GM18870 (cell line): ENCODE data around the gene TMC6.

Source experiments
- ATAC-seq: cut with Tn5 transposase; IDR thresholded peaks from one replicate; pipeline ENCODE4 v1.9.1; 2021; ENCODE audit warnings: moderate library complexity; ENCODE audit not compliant: unreplicated experiment

Gene TMC6

GRCh38 chr17:78135858-78136500 lies 7.4 kb upstream of the TMC6 start:
- ATAC-seq = no peak

DNA sequence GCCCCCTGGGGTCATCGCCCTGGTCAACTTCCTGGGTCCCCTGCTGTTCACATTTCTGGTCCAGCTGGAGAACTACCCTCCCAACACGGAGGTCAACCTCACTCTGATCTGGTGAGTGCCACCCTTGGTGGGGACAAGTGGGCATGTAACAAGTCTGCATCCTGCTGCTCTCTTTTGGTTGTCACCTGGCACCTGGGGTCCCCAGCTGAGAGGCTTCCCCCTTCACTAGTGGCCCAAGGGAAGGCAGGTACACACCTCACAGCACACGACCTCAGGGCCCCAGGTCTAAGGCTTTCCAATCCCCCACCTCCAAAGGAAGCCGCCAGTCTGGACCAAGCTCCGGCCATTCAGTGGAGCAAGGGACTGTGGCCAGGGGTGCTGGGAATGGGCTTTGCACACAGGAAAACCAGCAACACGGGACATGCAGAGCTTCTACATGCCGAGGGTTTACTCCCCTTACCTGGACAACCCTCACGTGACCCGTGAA lies 6.4 kb upstream of the TMC6 start:
- no peak for ATAC-seq

- ATAC-seq = no peak
These were observed 5.7 kb upstream of the TMC6 start for GRCh38 chr17:78133971-78134898.

- ATAC-seq = no peak
These were observed 4.8 kb upstream of the TMC6 start for GRCh38 chr17:78133179-78133951.

DNA sequence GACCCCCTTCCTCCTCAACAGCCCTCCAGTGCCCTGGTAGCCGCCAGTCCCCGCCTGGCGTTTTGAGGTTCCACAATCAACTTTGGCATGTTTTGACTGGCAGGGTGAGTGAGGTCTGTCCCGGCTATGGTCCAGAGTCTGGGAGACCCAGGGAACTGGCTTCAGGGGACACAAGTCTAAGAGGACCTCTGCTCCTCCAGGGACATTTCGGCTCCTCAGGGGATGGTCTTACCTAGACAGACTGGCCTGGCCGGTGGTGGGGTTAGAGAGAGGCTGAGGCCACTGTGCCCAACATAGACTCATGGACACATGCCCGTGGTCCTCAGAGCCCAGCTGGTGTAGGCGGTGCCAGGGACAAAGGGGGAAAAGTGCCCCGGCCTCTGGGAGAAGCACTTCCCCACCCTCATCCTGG lies 4.2 kb upstream of the TMC6 start:
- no peak for ATAC-seq

DNA sequence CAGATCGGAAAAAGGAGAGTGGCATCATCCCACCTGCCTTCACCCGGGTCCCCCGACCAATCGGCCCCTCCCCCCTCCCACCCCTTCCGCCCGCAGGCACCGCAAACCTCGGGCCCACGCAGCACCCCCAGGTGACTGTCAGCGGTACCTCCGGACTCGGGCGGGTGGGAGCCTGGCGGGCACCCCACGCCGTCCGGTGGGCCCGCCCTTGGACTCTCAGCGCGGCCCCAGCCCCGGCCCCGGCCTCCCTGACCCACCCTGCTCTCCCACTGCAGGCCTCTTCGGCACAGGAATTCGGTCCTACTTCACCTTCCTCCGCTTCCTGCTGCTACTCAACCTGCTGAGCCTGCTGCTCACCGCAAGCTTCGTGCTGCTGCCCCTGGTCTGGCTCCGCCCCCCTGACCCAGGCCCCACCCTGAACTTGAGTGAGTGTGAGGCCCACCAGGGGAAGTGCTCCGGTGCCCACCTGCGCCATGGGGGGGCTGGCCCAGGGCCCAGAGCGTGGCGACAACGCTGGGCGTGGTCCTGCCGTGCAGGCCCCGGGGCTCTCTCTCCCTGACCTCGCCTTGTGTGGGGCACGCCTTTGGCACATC lies 3.6 kb upstream of the TMC6 start:
- no peak for ATAC-seq

DNA sequence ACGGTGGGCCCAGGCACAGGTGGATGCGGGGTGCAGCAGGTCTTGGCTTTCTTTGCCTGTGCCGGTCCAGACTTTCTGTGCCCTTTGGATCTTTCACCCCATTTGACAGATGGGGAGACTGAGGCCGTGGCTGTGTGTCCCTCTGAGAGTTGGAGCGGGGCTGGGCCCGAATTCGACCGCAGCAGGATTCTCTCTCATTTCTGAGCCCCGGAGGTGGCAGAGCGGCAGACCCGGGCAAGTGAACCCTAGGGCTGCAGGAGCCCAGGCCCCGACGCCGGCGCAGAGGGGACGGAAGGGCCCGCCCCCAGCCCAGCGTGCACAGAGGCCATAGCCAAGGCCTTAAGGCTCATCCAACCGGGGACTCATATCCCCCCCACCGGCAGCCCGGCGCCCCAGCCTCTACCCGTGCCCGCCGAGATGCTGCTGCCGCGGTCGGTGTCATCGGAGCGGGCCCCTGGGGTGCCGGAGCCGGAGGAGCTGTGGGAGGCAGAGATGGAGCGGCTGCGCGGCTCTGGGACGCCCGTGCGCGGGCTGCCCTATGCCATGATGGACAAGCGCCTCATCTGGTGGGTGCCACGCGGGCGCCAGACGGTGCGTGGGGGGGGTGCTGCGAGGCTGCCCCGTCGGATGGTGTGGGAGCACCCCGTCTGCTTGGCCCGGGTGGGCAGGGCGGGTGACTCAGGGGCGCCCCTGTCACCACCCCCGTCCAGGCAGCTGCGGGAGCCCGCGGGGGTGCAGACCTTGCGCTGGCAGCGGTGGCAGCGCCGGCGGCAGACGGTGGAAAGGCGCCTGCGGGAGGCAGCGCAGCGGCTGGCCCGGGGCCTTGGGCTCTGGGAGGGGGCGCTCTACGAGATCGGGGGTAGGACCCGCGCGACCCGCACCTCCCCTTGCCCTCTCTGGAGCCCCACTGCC lies 2.9 kb upstream of the TMC6 start:
- ATAC-seq = no peak

DNA sequence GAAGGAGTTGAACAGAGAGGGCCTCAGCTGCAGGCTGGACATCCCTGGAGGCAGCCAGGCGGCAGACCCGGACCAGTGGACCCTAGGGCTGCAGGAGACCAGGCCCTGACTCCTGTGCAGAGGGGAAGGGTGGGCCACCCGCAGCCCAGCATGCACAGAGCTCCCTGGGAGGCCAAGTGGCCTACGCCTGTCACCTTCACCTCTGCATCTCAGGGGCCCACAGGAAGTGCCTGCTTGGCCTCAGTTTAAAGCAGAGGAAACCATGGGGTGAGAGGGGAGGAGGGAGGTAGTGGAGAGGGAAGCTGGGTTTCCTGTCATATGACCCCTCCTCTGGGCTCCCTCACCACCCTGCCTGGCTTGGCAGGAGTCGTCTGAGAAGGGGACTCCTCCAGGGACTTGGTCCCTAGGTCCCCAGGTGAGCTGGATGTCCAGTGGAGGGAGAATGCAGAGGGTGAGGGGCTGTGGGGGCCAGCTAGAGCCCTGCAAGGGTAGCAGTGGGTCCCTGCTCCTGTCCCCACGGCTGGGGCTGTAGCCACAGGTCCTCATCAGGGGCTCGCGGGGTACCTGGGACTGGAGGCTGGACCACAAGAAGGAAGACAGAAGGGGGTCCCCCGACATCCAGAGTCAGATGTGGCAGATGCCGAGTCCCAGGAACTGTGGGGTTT lies 2.0 kb upstream of the TMC6 start, which contains the start of gene TMC8:
TMC8 (plus strand) TSS at position 335 of the 665 bp plus-strand sequence. CDS start 818 bp downstream, outside the sequence.
- no peak for ATAC-seq

DNA sequence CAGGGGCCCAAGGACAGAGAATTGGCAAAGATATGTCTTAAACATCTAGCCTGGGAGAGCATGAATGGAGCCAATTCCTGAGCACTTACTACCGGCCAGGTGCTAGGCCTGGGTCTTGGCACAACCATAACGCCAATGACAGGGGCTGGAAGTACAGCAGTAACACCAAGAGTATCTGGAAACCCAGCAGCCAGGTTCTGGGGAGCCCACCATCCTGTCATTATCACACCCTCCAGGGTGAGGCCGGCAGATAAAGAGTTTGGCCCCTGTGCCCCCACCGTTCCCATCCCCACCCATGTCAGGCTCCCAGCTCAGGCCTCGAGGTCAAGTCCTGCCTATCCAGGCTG lies 1.5 kb upstream of the TMC6 start:
- no peak for ATAC-seq

DNA sequence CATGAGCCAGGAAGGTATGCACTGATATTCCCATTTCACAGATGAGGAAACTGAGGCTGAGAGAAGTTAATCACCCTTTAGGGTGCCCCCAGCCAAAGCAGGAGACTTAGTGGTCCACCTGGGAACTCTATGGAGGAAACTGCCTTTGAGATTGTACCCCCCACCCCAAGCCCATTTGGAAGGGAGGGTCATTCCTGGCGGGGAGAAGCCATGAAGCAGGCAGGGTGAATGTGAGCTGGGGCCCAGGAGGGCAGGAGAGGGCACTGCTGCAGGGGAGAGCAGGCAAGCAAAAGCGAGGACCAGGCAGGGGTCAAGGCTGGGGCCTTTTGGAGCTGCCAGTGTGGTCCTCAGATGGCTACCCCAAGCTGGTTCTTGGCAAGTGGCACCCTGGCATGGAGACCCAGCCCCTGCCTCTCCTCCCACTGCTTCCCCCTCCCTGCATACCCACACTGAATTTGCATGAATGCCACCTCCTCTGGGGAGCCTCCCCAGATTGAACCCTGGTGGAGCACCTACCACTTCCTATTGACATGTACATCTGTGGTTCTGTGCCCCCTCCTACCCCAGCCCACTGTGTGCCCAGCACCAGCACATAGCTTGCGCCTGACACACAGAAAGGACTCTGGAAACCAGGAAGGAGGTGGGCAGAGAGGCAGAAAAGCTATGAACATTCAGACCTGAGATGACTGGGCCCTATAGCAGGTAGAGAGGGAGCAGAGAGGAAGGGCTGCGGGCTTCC lies 965 bp upstream of the TMC6 start:
- no peak for ATAC-seq

- ATAC-seq = no peak
These were observed 536 bp downstream of the TMC6 start for GRCh38 chr17:78127888-78128550.

DNA sequence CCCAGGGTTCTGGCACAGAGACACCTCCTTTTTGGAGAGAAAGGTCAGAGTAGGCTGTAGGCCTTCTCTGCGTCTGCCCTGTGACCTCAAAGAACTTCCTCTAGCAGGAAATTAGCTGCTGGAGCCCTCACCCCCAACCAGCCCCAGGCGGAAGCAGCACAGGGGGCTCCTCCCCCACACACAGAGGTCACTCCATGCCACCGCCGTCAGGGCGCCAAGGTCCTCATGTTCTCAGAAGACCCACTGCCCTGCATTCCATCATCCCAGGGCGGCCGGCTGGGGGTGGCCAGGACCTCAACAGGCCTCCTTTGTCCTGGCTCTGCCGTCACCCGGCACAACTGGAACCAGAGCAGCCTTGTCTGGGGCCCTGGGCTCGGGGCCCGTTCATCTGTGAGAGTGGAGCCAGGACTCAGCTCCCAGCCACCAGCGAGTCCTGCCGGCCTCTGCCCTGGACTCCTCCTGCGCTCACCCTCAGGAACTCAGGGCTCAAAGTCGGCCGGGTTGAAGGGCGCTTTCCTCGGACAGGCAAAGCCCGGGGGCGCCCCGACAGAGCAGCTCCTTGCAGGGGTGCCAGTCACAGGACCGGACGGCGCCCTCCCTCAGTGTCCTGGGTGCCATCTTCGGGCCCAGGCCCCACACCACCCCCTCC lies 1.2 kb downstream of the TMC6 start:
- ATAC-seq = no peak

DNA sequence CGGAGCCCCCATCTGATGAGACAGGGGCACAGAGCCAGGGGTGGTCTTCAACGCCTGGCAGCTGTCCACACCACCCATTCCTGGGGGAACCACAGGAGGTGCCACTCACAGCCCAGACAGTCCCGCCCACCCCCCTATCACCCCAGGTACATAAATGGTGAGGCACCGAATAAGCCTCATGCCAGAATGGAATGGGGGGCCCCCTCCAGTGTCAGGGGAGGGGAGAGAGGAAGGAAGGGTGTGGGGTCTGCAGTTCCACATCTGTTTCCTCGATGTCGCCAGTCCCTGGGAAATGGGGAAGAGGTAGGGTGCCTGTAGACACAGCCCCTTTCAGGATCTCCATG lies 1.7 kb downstream of the TMC6 start:
- ATAC-seq = no peak

DNA sequence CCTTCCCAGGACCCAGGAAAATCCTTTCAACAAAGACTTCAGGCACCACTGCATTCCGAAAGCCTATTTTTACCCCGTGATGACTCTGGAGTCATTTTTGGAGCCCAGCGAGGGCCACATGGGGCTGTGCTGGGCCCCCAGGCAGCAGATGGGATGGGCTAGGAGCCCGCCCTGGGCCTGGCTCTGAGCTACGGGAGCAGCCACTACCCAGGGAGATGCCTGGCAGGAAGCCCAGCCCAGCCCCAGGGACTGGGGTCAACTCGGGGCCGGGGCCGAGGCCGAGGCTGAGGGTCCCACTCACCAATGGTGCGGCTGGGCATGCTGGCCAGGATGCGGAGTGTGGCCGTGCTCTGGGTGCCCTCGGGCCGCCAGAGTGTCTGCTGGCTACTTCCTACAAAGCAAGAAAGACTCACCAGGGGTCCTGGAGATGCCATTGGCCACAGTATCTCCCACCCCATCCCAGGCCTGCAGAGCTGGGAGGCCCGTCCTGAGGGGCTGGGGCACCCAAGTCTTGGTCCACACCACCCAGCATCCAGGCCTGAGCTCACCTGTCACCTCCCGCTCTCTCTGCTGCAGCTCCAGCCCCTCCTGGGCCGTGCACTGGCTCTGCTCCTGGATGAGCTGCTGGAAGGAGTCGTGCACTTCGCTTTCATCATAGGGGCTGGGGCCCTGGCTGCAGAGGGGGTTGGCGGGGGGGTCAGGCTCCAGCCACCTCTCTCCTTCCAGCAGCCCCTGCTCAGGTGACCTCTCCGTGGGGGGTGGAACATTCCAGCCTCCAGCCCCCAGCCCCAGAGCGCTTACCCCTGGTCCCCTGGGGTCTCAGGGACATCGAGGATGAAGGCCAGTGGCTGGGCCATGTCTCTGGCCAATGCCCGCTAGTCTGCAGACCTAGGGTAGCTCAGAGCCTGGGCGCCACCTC lies 2.3 kb downstream of the TMC6 start:
- ATAC-seq = no peak

- no peak for ATAC-seq
These were observed 3.2 kb downstream of the TMC6 start for GRCh38 chr17:78125138-78125913.

DNA sequence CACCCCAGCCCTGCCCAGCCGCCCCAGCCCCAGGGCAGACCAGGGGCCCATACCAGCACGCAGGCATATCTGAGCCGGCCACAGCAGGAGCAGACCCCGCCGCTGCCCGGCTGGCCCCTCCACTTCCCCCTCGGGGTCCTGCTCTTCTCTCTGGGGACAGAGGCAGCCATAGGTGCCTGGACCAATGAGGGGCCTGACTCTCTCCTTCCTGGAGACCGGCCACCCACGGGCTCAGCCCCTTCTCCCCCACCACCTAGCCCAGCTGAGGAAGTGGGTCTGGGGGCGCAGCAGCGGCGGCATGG lies 3.8 kb downstream of the TMC6 start:
- no peak for ATAC-seq
